ENCODE measurements around the gene CCNT2. TPM values are rescaled to one million over a fixed set of nuclear protein-coding genes. Genes with fewer than 3 reads are reported as not detected.

CCNT2 gene
- 10 to 100 TPM; 25.1 to 25.7 TPM for total RNA-seq

DNA sequence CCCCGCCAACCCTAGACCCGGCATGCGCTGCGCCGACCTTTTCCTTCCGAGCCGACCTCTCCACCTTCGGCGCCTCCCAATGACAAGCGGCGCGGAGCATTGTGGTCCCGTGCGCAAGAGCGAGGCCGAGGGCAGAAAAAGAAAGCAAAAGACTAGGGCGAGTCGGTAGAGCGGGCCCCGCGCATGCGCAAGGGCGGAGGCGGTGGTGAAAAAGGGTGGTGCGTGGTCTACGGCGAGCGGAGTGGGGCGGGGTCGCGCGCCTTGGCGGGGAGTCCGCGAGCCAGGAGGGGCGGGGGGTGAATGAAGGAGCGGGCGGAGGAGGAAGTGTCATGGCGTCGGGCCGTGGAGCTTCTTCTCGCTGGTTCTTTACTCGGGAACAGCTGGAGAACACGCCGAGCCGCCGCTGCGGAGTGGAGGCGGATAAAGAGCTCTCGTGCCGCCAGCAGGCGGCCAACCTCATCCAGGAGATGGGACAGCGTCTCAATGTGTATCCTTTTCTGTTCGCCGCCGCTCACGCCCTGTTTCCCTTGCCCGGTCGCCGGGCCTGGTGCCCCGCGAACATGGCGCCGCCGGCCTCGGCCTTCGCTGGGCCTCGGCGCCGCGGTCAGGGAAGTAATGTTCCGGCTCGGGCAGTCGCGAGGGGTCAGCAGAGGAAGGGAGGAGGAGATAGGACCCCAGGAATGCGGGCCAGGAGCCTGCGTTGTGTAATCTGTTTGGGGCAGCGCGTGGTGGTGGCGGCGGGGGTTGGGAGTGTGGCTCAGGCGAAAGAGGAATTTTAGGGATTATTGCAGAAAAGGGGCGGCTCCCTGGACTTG, at the start of gene CCNT2:
Gene CCNT2, plus strand, starts transcription at position 297 of the 815 bp plus-strand sequence. Its CDS starts 33 bp downstream, at position 330.
- peak; percentile 100 for DNase-seq
- intact Hi-C loops (cut with micrococcal nuclease), result loop anchor here (1.0 to 10.0 kb wide), 12 partner anchors 20 to 1066 kb away; partner anchors contain the start of genes DARS1, MCM6, RAB3GAP1 and UBXN4
- ChIA-PET POLR2A (interaction anchor here (1.0 to 1.2 kb wide), 3 partner anchors 8 to 612 kb away, joined by 3 to 4 read pairs (median 3); partner anchors contain the start of genes R3HDM1 and ZRANB3), CTCF (interaction anchor here (1.4 kb wide), 1 partner anchor 467 kb away, joined by 9 read pairs; no protein-coding TSS in a partner anchor)
- Mint-ChIP-seq H3K4me3 (peak within 1 kb of the TSS; percentile 90), H3K4me1 (ENCODE audit: low read depth) (peaks cover 35% of the 10 kb centered on the region), H3K27ac (peak within 1 kb of the TSS; percentile 97), H3K27me3 (peaks cover 5% of the 10 kb centered on the region), H3K36me3 (peaks cover 16% of the 10 kb centered on the region), H3K9me3 (no peaks in the 10 kb centered on the region)

GRCh38 chr2:134869946-134870736, 48.5 kb upstream of the CCNT2 start:
- POLR2A ChIA-PET, result no interaction called here
- no peak for DNase-seq
- Mint-ChIP-seq H3K4me1 (ENCODE audit: low read depth) (no peaks in the 10 kb centered on the region), H3K4me3 (no peak overlapping the region), H3K36me3 (no peaks in the 10 kb centered on the region), H3K27me3 (no peaks in the 10 kb centered on the region), H3K9me3 (no peaks in the 10 kb centered on the region), H3K27ac (no peak overlapping the region)
- CTCF ChIA-PET, result no interaction called here
- intact Hi-C loops (cut with micrococcal nuclease), result no loop called here

DNA sequence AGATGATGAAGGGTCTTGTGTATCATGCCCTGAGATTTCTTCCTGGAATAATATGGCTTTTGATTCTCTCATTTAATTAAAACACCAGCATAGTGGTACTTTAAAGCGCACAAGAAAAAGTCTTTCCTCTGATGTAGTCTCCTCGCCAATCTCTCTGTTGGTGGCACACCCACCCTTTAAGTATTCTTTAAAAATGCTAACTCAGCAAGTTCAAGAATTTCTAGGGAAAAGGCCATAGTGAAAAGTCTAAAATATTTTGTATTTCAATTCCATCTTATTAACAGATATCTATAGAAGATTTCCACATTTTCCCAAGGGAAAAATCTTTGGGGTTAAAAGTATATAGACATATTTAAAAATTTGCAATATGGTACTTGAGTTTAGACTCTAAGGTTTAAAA, 45.5 kb upstream of the CCNT2 start:
- no peak for DNase-seq
- peaks cover 8% of the 10 kb centered on the region for H3K9me3 Mint-ChIP-seq
- POLR2A ChIA-PET, result no interaction called here
- H3K27ac Mint-ChIP-seq, result no peak overlapping the region
- H3K4me1 Mint-ChIP-seq (ENCODE audit: low read depth), result no peaks in the 10 kb centered on the region
- no peaks in the 10 kb centered on the region for H3K36me3 Mint-ChIP-seq
- H3K27me3 Mint-ChIP-seq, result no peaks in the 10 kb centered on the region
- intact Hi-C loops (cut with micrococcal nuclease), result no loop called here
- CTCF ChIA-PET, result no interaction called here
- no peak overlapping the region for H3K4me3 Mint-ChIP-seq

GRCh38 chr2:134875309-134875708, 43.3 kb upstream of the CCNT2 start:
- H3K36me3 Mint-ChIP-seq, result no peaks in the 10 kb centered on the region
- CTCF ChIA-PET, result interaction anchor here (1.6 kb wide), 1 partner anchor 424 kb away, joined by 4 read pairs; no protein-coding TSS in a partner anchor
- no peak for DNase-seq
- POLR2A ChIA-PET, result no interaction called here
- no peaks in the 10 kb centered on the region for H3K4me1 Mint-ChIP-seq (ENCODE audit: low read depth)
- no peak overlapping the region for H3K27ac Mint-ChIP-seq
- intact Hi-C loops (cut with micrococcal nuclease), result no loop called here
- H3K9me3 Mint-ChIP-seq, result peaks cover 17% of the 10 kb centered on the region
- no peaks in the 10 kb centered on the region for H3K27me3 Mint-ChIP-seq
- no peak overlapping the region for H3K4me3 Mint-ChIP-seq

DNA sequence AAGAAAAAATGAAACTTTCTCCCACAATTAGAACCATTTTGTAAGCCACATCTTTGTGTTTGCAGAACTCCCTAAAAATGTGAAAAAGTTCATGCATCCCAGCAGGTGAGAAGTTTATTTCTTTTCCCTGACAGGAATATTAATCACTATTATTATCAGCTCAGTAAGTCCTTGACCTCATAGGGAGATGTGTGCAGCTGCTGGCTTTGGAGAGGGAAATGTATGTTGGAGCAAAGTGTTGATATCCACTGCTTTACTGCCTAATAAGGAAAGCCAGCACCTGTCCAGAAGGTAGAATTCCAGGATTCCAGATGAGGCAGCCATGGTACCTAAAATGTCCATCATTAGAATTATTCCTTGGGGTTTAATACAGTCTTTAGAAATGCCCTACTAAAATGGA, 35.8 kb upstream of the CCNT2 start:
- Mint-ChIP-seq H3K27me3 (no peaks in the 10 kb centered on the region), H3K36me3 (peaks cover 3% of the 10 kb centered on the region), H3K4me1 (ENCODE audit: low read depth) (no peaks in the 10 kb centered on the region), H3K27ac (no peak overlapping the region), H3K4me3 (no peak overlapping the region), H3K9me3 (peaks cover 12% of the 10 kb centered on the region)
- no peak for DNase-seq
- CTCF ChIA-PET, result no interaction called here
- POLR2A ChIA-PET, result no interaction called here
- intact Hi-C loops (cut with micrococcal nuclease), result no loop called here

DNA sequence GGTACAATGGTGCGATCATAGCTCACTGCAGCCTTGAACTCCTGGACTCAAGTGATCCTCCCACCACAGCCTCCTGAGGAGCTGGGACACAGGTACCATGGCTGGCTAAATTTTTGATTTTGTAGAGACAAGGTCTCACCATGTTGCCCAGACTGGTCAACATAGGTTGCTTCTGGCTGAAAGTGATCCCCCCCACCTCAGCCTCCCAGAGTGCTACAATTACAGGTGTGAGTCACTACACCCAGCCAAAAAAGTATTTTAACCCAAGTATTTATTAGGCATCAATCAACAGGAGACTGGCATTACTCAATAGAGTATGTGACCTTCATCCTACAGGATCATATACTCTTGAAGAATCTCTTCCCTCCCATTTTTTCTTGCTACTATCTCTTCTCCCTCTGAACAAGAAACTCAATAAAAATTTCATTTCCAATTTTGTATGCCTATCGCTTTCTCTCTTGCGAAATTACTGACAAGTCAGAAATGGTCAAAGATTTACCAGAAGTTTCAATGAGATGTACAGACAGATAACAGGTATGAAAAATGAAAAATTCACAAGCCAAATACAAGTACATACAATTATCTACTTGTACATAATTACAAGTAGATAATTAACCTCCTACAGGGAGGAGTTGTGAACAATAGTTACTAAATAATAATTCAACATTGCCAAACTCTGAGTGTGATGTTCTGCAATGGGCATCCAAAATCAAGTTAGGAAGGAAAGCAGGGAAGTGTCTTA, 34.9 kb upstream of the CCNT2 start:
- Mint-ChIP-seq H3K27me3 (no peaks in the 10 kb centered on the region), H3K4me1 (ENCODE audit: low read depth) (no peaks in the 10 kb centered on the region), H3K27ac (no peak overlapping the region), H3K9me3 (peaks cover 6% of the 10 kb centered on the region), H3K36me3 (peaks cover 3% of the 10 kb centered on the region), H3K4me3 (no peak overlapping the region)
- ChIA-PET CTCF (no interaction called here), POLR2A (no interaction called here)
- DNase-seq, result no peak
- intact Hi-C loops (cut with micrococcal nuclease), result no loop called here

GRCh38 chr2:134884435-134884834, 34.2 kb upstream of the CCNT2 start:
- ChIA-PET CTCF (no interaction called here), POLR2A (no interaction called here)
- no peaks in the 10 kb centered on the region for H3K27me3 Mint-ChIP-seq

GRCh38 chr2:134892282-134893035, 26.2 kb upstream of the CCNT2 start:
- CTCF ChIA-PET, result no interaction called here
- H3K4me3 Mint-ChIP-seq, result no peak overlapping the region
- no peak overlapping the region for H3K27ac Mint-ChIP-seq
- H3K27me3 Mint-ChIP-seq, result no peaks in the 10 kb centered on the region
- no peak for DNase-seq
- H3K9me3 Mint-ChIP-seq, result no peaks in the 10 kb centered on the region
- POLR2A ChIA-PET, result no interaction called here
- H3K36me3 Mint-ChIP-seq, result no peaks in the 10 kb centered on the region
- H3K4me1 Mint-ChIP-seq (ENCODE audit: low read depth), result no peaks in the 10 kb centered on the region
- intact Hi-C loops (cut with micrococcal nuclease), result no loop called here

More at GRCh38 chr2:134884435-134884834, 34.2 kb upstream of the CCNT2 start:
- Mint-ChIP-seq H3K4me3 (no peak overlapping the region), H3K27ac (no peak overlapping the region), H3K9me3 (no peaks in the 10 kb centered on the region), H3K4me1 (ENCODE audit: low read depth) (no peaks in the 10 kb centered on the region), H3K36me3 (peaks cover 3% of the 10 kb centered on the region)
- intact Hi-C loops (cut with micrococcal nuclease), result no loop called here
- no peak for DNase-seq

GRCh38 chr2:134897932-134898331, 20.7 kb upstream of the CCNT2 start:
- no peaks in the 10 kb centered on the region for H3K36me3 Mint-ChIP-seq
- POLR2A ChIA-PET, result no interaction called here
- no peaks in the 10 kb centered on the region for H3K4me1 Mint-ChIP-seq (ENCODE audit: low read depth)
- H3K27ac Mint-ChIP-seq, result no peak overlapping the region
- no peak overlapping the region for H3K4me3 Mint-ChIP-seq
- no peaks in the 10 kb centered on the region for H3K9me3 Mint-ChIP-seq
- CTCF ChIA-PET, result interaction anchor here (0.7 to 1.4 kb wide), 4 partner anchors 19 to 446 kb away, joined by 3 to 17 read pairs (median 4); no protein-coding TSS in a partner anchor
- no peak for DNase-seq
- H3K27me3 Mint-ChIP-seq, result no peaks in the 10 kb centered on the region
- intact Hi-C loops (cut with micrococcal nuclease), result loop anchor here (5.0 kb wide), 2 partner anchors 431 to 446 kb away; no protein-coding TSS in a partner anchor

DNA sequence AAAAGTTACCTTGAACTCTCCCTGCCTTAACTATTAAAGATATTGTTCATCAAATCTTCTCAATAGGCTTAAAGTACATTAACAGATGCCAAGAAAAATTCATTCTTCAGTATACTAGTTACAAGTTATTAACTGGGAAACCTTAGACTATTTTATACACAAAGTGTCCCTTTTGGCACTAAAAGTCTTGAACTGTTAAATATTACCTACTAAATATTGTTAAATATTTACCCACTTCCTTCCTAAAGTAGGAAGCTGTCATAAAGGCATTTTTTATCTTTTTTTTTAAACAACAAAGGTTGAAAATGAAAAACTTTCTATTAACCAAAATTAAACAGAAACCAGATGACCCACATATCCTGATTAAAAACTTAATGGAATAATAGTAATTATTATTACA, 19.4 kb upstream of the CCNT2 start:
- Mint-ChIP-seq H3K27ac (no peak overlapping the region), H3K4me3 (no peak overlapping the region), H3K27me3 (no peaks in the 10 kb centered on the region), H3K4me1 (ENCODE audit: low read depth) (no peaks in the 10 kb centered on the region), H3K9me3 (no peaks in the 10 kb centered on the region), H3K36me3 (no peaks in the 10 kb centered on the region)
- ChIA-PET CTCF (interaction anchor here (0.6 to 0.7 kb wide), 2 partner anchors 269 to 452 kb away, joined by 3 read pairs; no protein-coding TSS in a partner anchor), POLR2A (no interaction called here)
- intact Hi-C loops (cut with micrococcal nuclease), result loop anchor here (5.0 kb wide), 2 partner anchors 432 to 447 kb away; no protein-coding TSS in a partner anchor
- DNase-seq, result no peak

GRCh38 chr2:134900151-134900550, 18.5 kb upstream of the CCNT2 start:
- intact Hi-C loops (cut with micrococcal nuclease), result no loop called here
- Mint-ChIP-seq H3K4me1 (ENCODE audit: low read depth) (no peaks in the 10 kb centered on the region), H3K27ac (no peak overlapping the region), H3K27me3 (peaks cover 1% of the 10 kb centered on the region), H3K36me3 (no peaks in the 10 kb centered on the region), H3K9me3 (no peaks in the 10 kb centered on the region), H3K4me3 (no peak overlapping the region)
- ChIA-PET CTCF (no interaction called here), POLR2A (no interaction called here)
- DNase-seq, result no peak
